PC-9 (cell line): ENCODE measurements around the gene CTU2. TPM values are rescaled to one million over a fixed set of nuclear protein-coding genes. Genes with fewer than 3 reads are reported as not detected.
A peak's percentile ranks its signal among the peaks of the same experiment; 100 is the strongest.

ENCODE experiments used
- BruUV-seq: library from RNA; stranded (reverse); fragments of 400-500 nt; replicated peaks from 2 replicates; lab custom pipeline; 2021; lab: Mats Ljungman, UMichigan
- CTCF ChIA-PET: fragments of 300-600 bp; sonication (Branson Sonifier 250); formaldehyde crosslinking; loops from one replicate; lab custom pipeline; 2022; ENCODE audit warnings: antibody characterized with exemption; lab: Charles Lee
- POLR2A ChIA-PET: fragments of 300-600 bp; sonication (Branson Sonifier 250); formaldehyde crosslinking; loops from one replicate; lab custom pipeline; 2022; ENCODE audit warnings: antibody characterized with exemption; ENCODE audit not compliant: unreplicated experiment; lab: Charles Lee
- DNase-seq, 2 experiments: peaks; one replicate each; pipeline versions ENCODE4 v3.0.0 to v3.0.0-alpha.2; 2015 to 2022; ENCODE audit warnings: mixed read lengths in 1 of 2
- H2AFZ ChIP-seq: fragments of 200-600 bp; sonication (generic); 2 replicates; pipeline ENCODE4 v1.8.1; 2017; ENCODE audit warnings: antibody characterized with exemption
- H3F3A ChIP-seq: fragments of 200-600 bp; sonication (generic); 2 replicates; pipeline ENCODE4 v1.8.1; 2017; ENCODE audit warnings: antibody characterized with exemption, mild to moderate bottlenecking, low read depth; ENCODE audit not compliant: insufficient read depth
- H3K27ac ChIP-seq: fragments of 200-600 bp; sonication (generic); 2 replicates; pipeline ENCODE4 v1.6.1; 2016; ENCODE audit warnings: mixed run types
- H3K27me3 ChIP-seq: fragments of 200-600 bp; sonication (generic); 2 replicates; pipeline ENCODE4 v1.6.1; 2016; ENCODE audit warnings: low read depth, mixed run types; ENCODE audit not compliant: insufficient read depth
- H3K36me3 ChIP-seq: fragments of 200-600 bp; sonication (generic); 2 replicates; pipeline ENCODE4 v1.6.1; 2016; ENCODE audit warnings: low read depth, mixed run types
- H3K4me1 ChIP-seq: fragments of 200-600 bp; sonication (generic); replicated peaks from 2 replicates; pipeline ENCODE4 v1.6.1; 2016; ENCODE audit warnings: mixed run types; ENCODE audit not compliant: insufficient read depth
- H3K4me2 ChIP-seq: fragments of 200-600 bp; sonication (generic); 2 replicates; pipeline ENCODE4 v1.6.1; 2017; ENCODE audit warnings: mixed run types
- H3K4me3 ChIP-seq: fragments of 200-600 bp; sonication (generic); 2 replicates; pipeline ENCODE4 v1.6.1; 2016; ENCODE audit warnings: mixed run types
- H3K79me2 ChIP-seq: fragments of 200-600 bp; sonication (generic); 2 replicates; pipeline ENCODE4 v1.6.1; 2017; ENCODE audit warnings: low read depth, mixed run types
- H3K9me2 ChIP-seq: fragments of 200-600 bp; sonication (generic); 2 replicates; pipeline ENCODE4 v1.8.1; 2017; ENCODE audit warnings: mild to moderate bottlenecking; ENCODE audit not compliant: insufficient read depth
- H3K9me3 ChIP-seq: fragments of 200-600 bp; sonication (generic); 2 replicates; pipeline ENCODE4 v1.8.1; 2016; ENCODE audit warnings: low read depth; ENCODE audit not compliant: insufficient read depth
- H4K20me1 ChIP-seq: fragments of 200-600 bp; sonication (generic); 2 replicates; pipeline ENCODE4 v1.8.1; 2017; ENCODE audit not compliant: insufficient read depth
- EZH2 ChIP-seq: fragments of 200-600 bp; sonication (generic); IDR thresholded peaks from 2 replicates; pipeline ENCODE4 v1.8.0; 2017; ENCODE audit warnings: antibody characterized with exemption, low read depth
- intact Hi-C: fragments of 100-400 bp; cut with micrococcal nuclease; formaldehyde crosslinking; loops from one replicate; pipeline ENCODE4 v1.10.0; 2022; ENCODE audit not compliant: unreplicated experiment
- total RNA-seq: library from RNA; stranded (reverse); gene quantifications from 2 replicates; pipeline ENCODE4 v1.2.3, GENCODE V29; 2021
- TF ChIP-seq, protein P1 (sequence below): fragments of 200-600 bp; sonication (generic); conservative IDR thresholded peaks from 2 replicates; pipeline ENCODE4 v1.6.1; 2017; ENCODE audit warnings: mixed run types, antibody characterized with exemption, mild to moderate bottlenecking, moderate library complexity

Gene CTU2
- total RNA-seq, 1 experiment from 2014 or later = 20.0 TPM

DNA sequence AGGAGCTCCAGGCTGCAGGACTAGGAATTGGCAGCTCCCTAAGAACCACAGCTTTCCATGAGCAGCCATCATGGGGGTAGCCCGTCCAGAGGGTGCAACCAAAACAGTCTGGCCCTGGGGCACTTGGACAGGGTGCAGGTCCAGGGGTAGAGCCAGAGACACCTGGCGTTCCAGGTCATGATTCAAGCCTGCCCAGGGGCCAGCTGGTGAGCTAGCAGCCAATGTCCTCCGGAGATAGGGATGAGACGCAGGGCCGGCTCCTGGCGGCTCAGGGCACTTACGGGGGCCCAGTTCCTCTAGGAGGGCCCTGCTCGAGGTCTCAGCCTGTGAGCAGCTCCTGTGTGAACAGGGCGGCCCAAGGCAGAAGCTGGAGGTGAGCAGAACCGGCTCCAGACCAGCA is 56.6 kb downstream of the CTU2 start:
- H3K4me2 ChIP-seq = peak overlapping the region; percentile 83
- H3F3A ChIP-seq = peaks cover 77% of the 10 kb centered on the region
- POLR2A ChIA-PET = interaction anchor here (0.6 to 1.3 kb wide), 6 partner anchors 8 to 1388 kb away, joined by 3 to 37 read pairs (median 5); no protein-coding TSS in a partner anchor
- no TSS peak for BruUV-seq
- peak; percentile 46 to 58 for DNase-seq
- peak overlapping the region; percentile 63 for H3K27ac ChIP-seq
- peaks cover 98% of the 10 kb centered on the region for H3K4me1 ChIP-seq
- H3K9me2 ChIP-seq = no peaks in the 10 kb centered on the region
- peak overlapping the region; percentile 49; the same call in 1 of the 2 replicates for H3K4me3 ChIP-seq
- intact Hi-C loops = loop anchor here (1.0 to 5.0 kb wide), 3 partner anchors 19 to 896 kb away; partner anchors contain the start of gene SLC7A5
- H3K36me3 ChIP-seq = no peaks in the 10 kb centered on the region
- CTCF ChIA-PET = interaction anchor here (0.9 to 3.1 kb wide), 3 partner anchors 16 to 26 kb away, joined by 8 to 16 read pairs (median 9); no protein-coding TSS in a partner anchor
- no peaks in the 10 kb centered on the region for H3K27me3 ChIP-seq
- H2AFZ ChIP-seq = no peak overlapping the region
- peaks cover 87% of the 10 kb centered on the region for H3K79me2 ChIP-seq
- H4K20me1 ChIP-seq = peaks cover 32% of the 10 kb centered on the region
- H3K9me3 ChIP-seq = no peaks in the 10 kb centered on the region
- TF ChIP-seq EZH2 = no peak
- TF ChIP-seq, protein P1, sequence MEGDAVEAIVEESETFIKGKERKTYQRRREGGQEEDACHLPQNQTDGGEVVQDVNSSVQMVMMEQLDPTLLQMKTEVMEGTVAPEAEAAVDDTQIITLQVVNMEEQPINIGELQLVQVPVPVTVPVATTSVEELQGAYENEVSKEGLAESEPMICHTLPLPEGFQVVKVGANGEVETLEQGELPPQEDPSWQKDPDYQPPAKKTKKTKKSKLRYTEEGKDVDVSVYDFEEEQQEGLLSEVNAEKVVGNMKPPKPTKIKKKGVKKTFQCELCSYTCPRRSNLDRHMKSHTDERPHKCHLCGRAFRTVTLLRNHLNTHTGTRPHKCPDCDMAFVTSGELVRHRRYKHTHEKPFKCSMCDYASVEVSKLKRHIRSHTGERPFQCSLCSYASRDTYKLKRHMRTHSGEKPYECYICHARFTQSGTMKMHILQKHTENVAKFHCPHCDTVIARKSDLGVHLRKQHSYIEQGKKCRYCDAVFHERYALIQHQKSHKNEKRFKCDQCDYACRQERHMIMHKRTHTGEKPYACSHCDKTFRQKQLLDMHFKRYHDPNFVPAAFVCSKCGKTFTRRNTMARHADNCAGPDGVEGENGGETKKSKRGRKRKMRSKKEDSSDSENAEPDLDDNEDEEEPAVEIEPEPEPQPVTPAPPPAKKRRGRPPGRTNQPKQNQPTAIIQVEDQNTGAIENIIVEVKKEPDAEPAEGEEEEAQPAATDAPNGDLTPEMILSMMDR = no peak

DNA sequence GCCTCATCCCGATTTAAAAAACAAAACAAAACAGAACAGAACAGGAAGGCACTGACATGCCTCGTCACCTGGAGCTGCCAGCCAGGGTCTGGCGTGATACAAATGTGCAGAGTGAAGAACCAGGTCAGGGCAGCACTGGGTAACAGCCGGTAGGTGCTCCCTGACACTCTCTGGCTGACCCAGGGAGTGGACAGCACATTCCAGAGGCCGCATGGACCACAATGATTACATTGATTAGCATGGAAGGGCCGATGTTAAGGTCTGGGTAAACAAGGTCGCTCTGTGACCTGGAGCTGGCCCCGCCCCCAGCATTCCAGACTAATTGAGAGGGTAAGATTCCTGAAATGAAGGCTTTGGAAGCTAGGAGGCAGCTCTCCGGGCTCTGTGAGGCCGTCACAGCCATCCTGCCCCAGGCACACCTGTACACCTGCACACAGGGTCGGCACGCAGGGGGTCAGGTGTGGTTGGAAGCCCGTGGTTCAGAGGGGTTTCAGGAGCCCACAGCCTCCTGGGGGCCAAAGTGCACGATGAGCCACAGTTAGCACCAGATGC is 57.3 kb downstream of the CTU2 start:
- Histone ChIP-seq H3F3A (peaks cover 75% of the 10 kb centered on the region), H3K27me3 (no peaks in the 10 kb centered on the region), H3K79me2 (peaks cover 87% of the 10 kb centered on the region), H4K20me1 (peaks cover 32% of the 10 kb centered on the region), H3K9me2 (no peaks in the 10 kb centered on the region), H3K27ac (peak overlapping the region; percentile 63), H3K4me2 (peak overlapping the region; percentile 83), H3K9me3 (no peaks in the 10 kb centered on the region), H3K4me1 (peaks cover 98% of the 10 kb centered on the region), H3K36me3 (no peaks in the 10 kb centered on the region), H2AFZ (no peak overlapping the region), H3K4me3 (peak overlapping the region; percentile 49; the same call in 1 of the 2 replicates)
- ChIA-PET POLR2A (interaction anchor here (0.5 to 1.2 kb wide), 3 partner anchors 8 to 17 kb away, joined by 4 to 37 read pairs (median 6); no protein-coding TSS in a partner anchor), CTCF (interaction anchor here (0.9 to 2.2 kb wide), 3 partner anchors 17 to 26 kb away, joined by 8 to 16 read pairs (median 8); no protein-coding TSS in a partner anchor)
- intact Hi-C loops = loop anchor here (1.0 to 5.0 kb wide), 4 partner anchors 19 to 896 kb away; partner anchors contain the start of genes CDT1 and SLC7A5
- no peak for TF ChIP-seq EZH2
- TF ChIP-seq, protein P1 = no peak; the same call in 1 of the 2 replicates
- DNase-seq = peak; percentile 95 to 96
- no TSS peak for BruUV-seq

DNA sequence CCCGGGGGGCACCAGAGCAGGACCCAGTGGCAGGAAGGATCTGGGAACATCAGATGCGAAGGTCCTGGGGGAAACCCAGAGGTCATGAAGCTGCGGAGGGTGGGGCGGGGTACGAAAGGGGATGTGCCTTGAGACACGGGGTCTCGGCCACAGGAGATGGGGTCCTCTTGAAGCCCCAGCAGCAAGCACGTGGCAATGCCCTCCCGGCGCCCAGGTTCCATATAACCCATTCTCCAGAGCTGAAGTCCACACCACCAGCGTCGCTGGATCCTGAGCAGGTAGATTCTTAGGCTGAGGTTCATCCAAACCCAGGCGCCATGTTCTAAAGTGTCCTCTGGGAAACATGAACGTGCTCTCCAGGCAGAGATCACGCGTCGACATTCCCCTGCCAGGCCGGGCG is 57.8 kb downstream of the CTU2 start:
- Histone ChIP-seq H3K27me3 (no peaks in the 10 kb centered on the region), H3K9me3 (no peaks in the 10 kb centered on the region), H3K36me3 (no peaks in the 10 kb centered on the region), H2AFZ (no peak overlapping the region), H3K27ac (peak overlapping the region; percentile 63), H3K4me3 (peak overlapping the region; percentile 49; the same call in 1 of the 2 replicates), H3K9me2 (no peaks in the 10 kb centered on the region), H3K4me1 (peaks cover 98% of the 10 kb centered on the region), H4K20me1 (peaks cover 35% of the 10 kb centered on the region), H3F3A (peaks cover 76% of the 10 kb centered on the region), H3K79me2 (peaks cover 87% of the 10 kb centered on the region), H3K4me2 (peak overlapping the region; percentile 83)
- intact Hi-C loops = loop anchor here (2.0 to 5.0 kb wide), 2 partner anchors 39 to 897 kb away; partner anchors contain the start of genes CDT1 and SLC7A5
- CTCF ChIA-PET = interaction anchor here (1.4 to 2.2 kb wide), 2 partner anchors 19 to 27 kb away, joined by 8 to 16 read pairs; no protein-coding TSS in a partner anchor
- no peak for TF ChIP-seq EZH2
- TF ChIP-seq, protein P1 = no peak
- DNase-seq = no peak
- TSS peak; percentile 19 for BruUV-seq
- POLR2A ChIA-PET = no interaction called here
